Testis (tissue), 3 donors: ENCODE measurements around the gene MEGF6. TPM values are rescaled to one million over a fixed set of nuclear protein-coding genes. Genes with fewer than 3 reads are reported as not detected.

Source experiments
- DNase-seq: peaks from one replicate; pipeline ENCODE4 v3.0.0-alpha.2; 2019
- H3K27ac ChIP-seq, 2 donors: fragments of 200-600 bp; sonication (generic); one replicate each; pipeline ENCODE4 v1.5.1; 2019
- H3K27me3 ChIP-seq: fragments of 200-600 bp; sonication (generic); one replicate; pipeline ENCODE4 v1.5.1; 2019
- H3K36me3 ChIP-seq: fragments of 200-600 bp; sonication (generic); one replicate; pipeline ENCODE4 v1.5.1; 2017; ENCODE audit warnings: low read depth; ENCODE audit errors: missing control alignments
- H3K4me1 ChIP-seq: fragments of 200-600 bp; sonication (generic); one replicate; pipeline ENCODE4 v1.5.1; 2019
- H3K4me3 ChIP-seq, 2 donors: fragments of 200-600 bp; sonication (generic); one replicate each; pipeline ENCODE4 v1.5.1; 2017 to 2019
- H3K9me3 ChIP-seq: fragments of 200-600 bp; sonication (generic); one replicate; pipeline ENCODE4 v1.5.1; 2017
- CTCF ChIP-seq, 3 experiments: fragments of 450-650 bp in 2 of 3; fragments of 200-600 bp in 1 of 3; sonication (generic) in 1 of 3; IDR thresholded peaks; one replicate each; pipeline ENCODE4 v1.5.1; 2016 to 2019; ENCODE audit warnings: antibody characterized with exemption in 3 of 3, mild to moderate bottlenecking in 2 of 3, moderate library complexity in 1 of 3
- POLR2A ChIP-seq: fragments of 450-650 bp; IDR thresholded peaks from one replicate; pipeline ENCODE4 v1.6.1; 2017; ENCODE audit warnings: antibody characterized with exemption, mild to moderate bottlenecking, moderate library complexity
- WGBS, 2 donors: methylation state at CpG; one replicate each; pipeline ENCODE4 v1.1.5; 2018; 5-methylcytosine and 5-hydroxymethylcytosine counted together
- intact Hi-C: fragments of 100-400 bp; cut with DNase I; formaldehyde crosslinking; loops from one replicate; pipeline ENCODE4 v1.15.1; 2023; ENCODE audit warnings: low total_unique reads
- polyA plus RNA-seq: library from polyadenylated mRNA; stranded (reverse); fragments of 350-450 nt; fragmentation: Illumina TruSeq; extraction: RNeasy Lipid Tissue Mini Kit (QIAGEN cat#74804); gene quantifications from one replicate; pipeline ENCODE4 v1.2.3, GENCODE V29; 2014; ENCODE audit warnings: low read depth, low replicate concordance; ENCODE audit not compliant: insufficient read depth
- total RNA-seq, 2 donors: library from RNA; depleted of rRNA; stranded (reverse); fragments of >200 nt; gene quantifications; one replicate each; pipeline ENCODE4 v1.2.3, GENCODE V29; 2016

The MEGF6 gene
- total and polyA plus RNA-seq, 3 donors from 2014 or later = 9.0 to 26.4 (median 16.1) TPM

GRCh38 chr1:3500265-3500835 is 111.0 kb downstream of the MEGF6 start:
- no peak for DNase-seq
- intact Hi-C loops = no loop called here
- no peaks in the 10 kb centered on the region for H3K9me3 ChIP-seq
- no peaks in the 10 kb centered on the region for H3K36me3 ChIP-seq
- H3K4me1 ChIP-seq = no peaks in the 10 kb centered on the region
- no peaks in the 10 kb centered on the region for H3K27me3 ChIP-seq
- no peak for TF ChIP-seq POLR2A
- TF ChIP-seq CTCF (IDR thresholded peaks at IDR 0.05) = no peak
- 90 to 94% methylated on average over 22 to 32 of the region's 32 CpGs for WGBS, 2 donors
- H3K4me3 ChIP-seq = no peak overlapping the region
- no peak overlapping the region for H3K27ac ChIP-seq

GRCh38 chr1:3499611-3500010 is 111.7 kb downstream of the MEGF6 start:
- no peak for TF ChIP-seq POLR2A
- TF ChIP-seq CTCF (IDR thresholded peaks at IDR 0.05) = no peak
- Histone ChIP-seq H3K27me3 (no peaks in the 10 kb centered on the region), H3K4me3 (no peak overlapping the region), H3K27ac (no peak overlapping the region), H3K36me3 (no peaks in the 10 kb centered on the region), H3K4me1 (no peaks in the 10 kb centered on the region), H3K9me3 (no peaks in the 10 kb centered on the region)
- WGBS, 2 donors = 96% methylated on average over 9 of the region's 22 CpGs; no CpG with 5 or more reads in 1 of the 2 donors
- DNase-seq = no peak
- intact Hi-C loops = no loop called here

GRCh38 chr1:3498986-3499385 is 112.3 kb downstream of the MEGF6 start:
- no peak for DNase-seq
- Histone ChIP-seq H3K27ac (no peak overlapping the region), H3K4me1 (no peaks in the 10 kb centered on the region), H3K4me3 (no peak overlapping the region), H3K9me3 (no peaks in the 10 kb centered on the region), H3K27me3 (no peaks in the 10 kb centered on the region), H3K36me3 (no peaks in the 10 kb centered on the region)
- TF ChIP-seq CTCF (IDR thresholded peaks at IDR 0.05) (no peak), POLR2A (no peak)
- intact Hi-C loops = no loop called here
- 94 to 95% methylated on average over 7 to 8 of the region's 8 CpGs for WGBS, 2 donors

- DNase-seq = no peak
These were observed 112.9 kb downstream of the MEGF6 start for GRCh38 chr1:3498246-3498930.

More at GRCh38 chr1:3498246-3498930, 112.9 kb downstream of the MEGF6 start:
- Histone ChIP-seq H3K9me3 (no peaks in the 10 kb centered on the region), H3K27ac (no peak overlapping the region), H3K4me3 (no peak overlapping the region), H3K36me3 (no peaks in the 10 kb centered on the region), H3K4me1 (no peaks in the 10 kb centered on the region), H3K27me3 (no peaks in the 10 kb centered on the region)
- TF ChIP-seq CTCF (IDR thresholded peaks at IDR 0.05) (no peak), POLR2A (no peak)
- WGBS, 2 donors = 83% methylated on average over 25 of the region's 26 CpGs; no CpG with 5 or more reads in 1 of the 2 donors
- intact Hi-C loops = no loop called here
